GM23338 (cell line): Measurements from ENCODE around the gene FRAS1.

Experiments used
- EZH2 ChIP-seq: fragments of 200-600 bp; sonication (generic); IDR thresholded peaks from one replicate; pipeline ENCODE4 v1.8.0; 2017; ENCODE audit warnings: antibody characterized with exemption, mild to moderate bottlenecking, low read depth; ENCODE audit not compliant: unreplicated experiment
- EZH2phosphoT487 ChIP-seq: fragments of 200-600 bp; sonication (generic); IDR thresholded peaks from one replicate; pipeline ENCODE4 v1.8.1; 2018; ENCODE audit warnings: antibody characterized with exemption; ENCODE audit not compliant: unreplicated experiment
- JUNB ChIP-seq: IDR thresholded peaks from one replicate; pipeline ENCODE4 v1.6.1; 2016; ENCODE audit warnings: antibody characterized with exemption; ENCODE audit not compliant: unreplicated experiment
- NANOG ChIP-seq: IDR thresholded peaks from 2 replicates; pipeline ENCODE4 v1.6.1; 2016; ENCODE audit warnings: antibody characterized with exemption, borderline replicate concordance
- POLR2AphosphoS5 ChIP-seq: IDR thresholded peaks from 2 replicates; pipeline ENCODE4 v1.6.1; 2016; ENCODE audit warnings: antibody characterized with exemption, low read depth
- ZNF331 ChIP-seq: fragments of 250-450 bp; sonication (Bioruptor Pico); IDR thresholded peaks from 2 replicates; pipeline ENCODE4 v1.5.0; 2020; ENCODE audit warnings: low read depth, mild to moderate bottlenecking, moderate library complexity
- TF ChIP-seq, protein P1 (sequence below), 2 experiments: fragments of 200-600 bp in 1 of 2; sonication (generic) in 1 of 2; conservative IDR thresholded peaks; 2 replicates each; pipeline versions ENCODE4 v1.5.1 to v1.6.1; 2016 to 2017; ENCODE audit warnings: antibody characterized with exemption in 2 of 2, low read depth in 2 of 2, mild to moderate bottlenecking in 2 of 2, moderate library complexity in 1 of 2
- TF ChIP-seq, protein P2 (sequence below): IDR thresholded peaks from one replicate; pipeline ENCODE4 v1.6.1; 2018; ENCODE audit warnings: antibody characterized with exemption; ENCODE audit not compliant: unreplicated experiment

DNA sequence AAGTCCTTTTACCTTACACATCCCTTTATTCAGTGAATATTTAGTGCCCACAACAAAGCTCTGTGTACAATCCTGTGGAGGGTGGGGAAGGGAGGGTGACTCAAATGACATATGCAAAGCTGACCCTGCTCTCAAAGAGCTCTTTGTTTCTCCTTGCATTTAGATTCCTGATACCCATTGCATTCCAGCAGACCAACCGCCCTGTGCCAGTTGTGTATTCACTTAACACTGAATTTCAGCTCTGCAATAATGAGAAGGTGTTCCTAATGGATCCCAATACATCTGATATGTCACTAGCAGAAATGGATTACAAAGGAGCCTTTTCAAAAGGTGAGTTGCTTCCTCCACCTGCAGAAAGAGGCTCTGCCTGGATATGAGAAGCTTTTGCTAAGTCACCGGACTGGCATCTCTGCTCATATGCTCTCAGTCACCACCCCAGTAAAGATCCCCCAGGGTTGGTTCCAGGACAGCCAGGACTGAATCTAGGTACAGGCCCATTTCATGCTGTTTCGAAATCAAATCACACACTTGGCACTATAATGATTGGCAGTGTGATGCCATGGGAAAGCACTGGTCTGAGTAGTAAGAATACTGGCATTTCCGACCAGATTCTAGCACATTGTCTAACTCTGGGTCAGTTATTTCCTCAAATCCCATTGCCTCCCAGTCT, 477.3 kb downstream of the FRAS1 start:
- TF ChIP-seq, protein P1, sequence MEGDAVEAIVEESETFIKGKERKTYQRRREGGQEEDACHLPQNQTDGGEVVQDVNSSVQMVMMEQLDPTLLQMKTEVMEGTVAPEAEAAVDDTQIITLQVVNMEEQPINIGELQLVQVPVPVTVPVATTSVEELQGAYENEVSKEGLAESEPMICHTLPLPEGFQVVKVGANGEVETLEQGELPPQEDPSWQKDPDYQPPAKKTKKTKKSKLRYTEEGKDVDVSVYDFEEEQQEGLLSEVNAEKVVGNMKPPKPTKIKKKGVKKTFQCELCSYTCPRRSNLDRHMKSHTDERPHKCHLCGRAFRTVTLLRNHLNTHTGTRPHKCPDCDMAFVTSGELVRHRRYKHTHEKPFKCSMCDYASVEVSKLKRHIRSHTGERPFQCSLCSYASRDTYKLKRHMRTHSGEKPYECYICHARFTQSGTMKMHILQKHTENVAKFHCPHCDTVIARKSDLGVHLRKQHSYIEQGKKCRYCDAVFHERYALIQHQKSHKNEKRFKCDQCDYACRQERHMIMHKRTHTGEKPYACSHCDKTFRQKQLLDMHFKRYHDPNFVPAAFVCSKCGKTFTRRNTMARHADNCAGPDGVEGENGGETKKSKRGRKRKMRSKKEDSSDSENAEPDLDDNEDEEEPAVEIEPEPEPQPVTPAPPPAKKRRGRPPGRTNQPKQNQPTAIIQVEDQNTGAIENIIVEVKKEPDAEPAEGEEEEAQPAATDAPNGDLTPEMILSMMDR (conservative IDR thresholded peaks at IDR 0.05; ENCODE audit: low read depth in 2 of 2), result no peak
- TF ChIP-seq POLR2AphosphoS5 (no peak), EZH2phosphoT487 (no peak), ZNF331 (CRISPR knock-in tag) (no peak), JUNB (no peak), EZH2 (no peak), NANOG (no peak)
- TF ChIP-seq, protein P2, sequence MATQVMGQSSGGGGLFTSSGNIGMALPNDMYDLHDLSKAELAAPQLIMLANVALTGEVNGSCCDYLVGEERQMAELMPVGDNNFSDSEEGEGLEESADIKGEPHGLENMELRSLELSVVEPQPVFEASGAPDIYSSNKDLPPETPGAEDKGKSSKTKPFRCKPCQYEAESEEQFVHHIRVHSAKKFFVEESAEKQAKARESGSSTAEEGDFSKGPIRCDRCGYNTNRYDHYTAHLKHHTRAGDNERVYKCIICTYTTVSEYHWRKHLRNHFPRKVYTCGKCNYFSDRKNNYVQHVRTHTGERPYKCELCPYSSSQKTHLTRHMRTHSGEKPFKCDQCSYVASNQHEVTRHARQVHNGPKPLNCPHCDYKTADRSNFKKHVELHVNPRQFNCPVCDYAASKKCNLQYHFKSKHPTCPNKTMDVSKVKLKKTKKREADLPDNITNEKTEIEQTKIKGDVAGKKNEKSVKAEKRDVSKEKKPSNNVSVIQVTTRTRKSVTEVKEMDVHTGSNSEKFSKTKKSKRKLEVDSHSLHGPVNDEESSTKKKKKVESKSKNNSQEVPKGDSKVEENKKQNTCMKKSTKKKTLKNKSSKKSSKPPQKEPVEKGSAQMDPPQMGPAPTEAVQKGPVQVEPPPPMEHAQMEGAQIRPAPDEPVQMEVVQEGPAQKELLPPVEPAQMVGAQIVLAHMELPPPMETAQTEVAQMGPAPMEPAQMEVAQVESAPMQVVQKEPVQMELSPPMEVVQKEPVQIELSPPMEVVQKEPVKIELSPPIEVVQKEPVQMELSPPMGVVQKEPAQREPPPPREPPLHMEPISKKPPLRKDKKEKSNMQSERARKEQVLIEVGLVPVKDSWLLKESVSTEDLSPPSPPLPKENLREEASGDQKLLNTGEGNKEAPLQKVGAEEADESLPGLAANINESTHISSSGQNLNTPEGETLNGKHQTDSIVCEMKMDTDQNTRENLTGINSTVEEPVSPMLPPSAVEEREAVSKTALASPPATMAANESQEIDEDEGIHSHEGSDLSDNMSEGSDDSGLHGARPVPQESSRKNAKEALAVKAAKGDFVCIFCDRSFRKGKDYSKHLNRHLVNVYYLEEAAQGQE, result no peak
